ENCODE data around the gene TMEM214.
"Not testable (repeated sequence)": the region's sequence is repeated elsewhere in the genome, so short reads cannot be mapped to it uniquely, and the experiment has no call there.

Gene TMEM214

DNA sequence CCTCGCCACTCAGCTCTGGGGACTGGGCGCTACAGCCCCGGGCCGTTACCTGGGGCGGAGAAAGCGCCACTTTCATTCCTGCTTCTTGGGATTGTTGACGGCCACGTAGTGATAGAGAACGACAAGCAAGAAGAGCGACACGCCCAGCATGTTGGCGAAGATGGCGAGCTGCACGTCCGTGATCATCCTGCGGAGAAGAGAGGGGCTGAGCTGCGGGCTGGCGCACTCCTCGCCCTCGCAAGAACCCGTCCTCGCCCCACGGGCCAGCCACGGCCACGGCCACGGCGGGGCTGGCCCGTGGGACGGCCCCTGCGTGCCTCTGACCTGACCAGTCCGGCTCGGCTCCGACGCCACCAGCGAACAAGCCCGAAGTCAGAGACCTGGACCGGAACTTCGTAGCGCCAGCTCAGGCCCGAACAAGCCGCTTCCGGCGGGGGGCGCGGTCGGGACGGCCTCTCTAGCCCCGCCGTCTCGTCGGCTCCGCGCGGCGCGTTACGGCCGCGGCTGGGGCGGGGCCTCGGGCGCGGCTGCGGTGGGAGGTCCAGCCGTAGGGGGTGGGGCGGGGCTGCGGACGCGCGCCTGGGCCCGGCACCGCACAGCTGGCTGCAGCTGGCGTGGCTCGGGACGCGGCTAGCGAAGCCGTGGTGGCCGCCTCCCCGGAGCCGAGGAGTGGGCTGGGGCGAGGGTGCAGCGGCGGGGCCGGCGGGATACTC, 38.7 kb downstream of the TMEM214 start, which contains the start of gene OST4:
TSS of gene OST4 (minus strand) at position 378 of the 713 bp plus-strand sequence.
- peak; percentile 95 to 96 for ATAC-seq

DNA sequence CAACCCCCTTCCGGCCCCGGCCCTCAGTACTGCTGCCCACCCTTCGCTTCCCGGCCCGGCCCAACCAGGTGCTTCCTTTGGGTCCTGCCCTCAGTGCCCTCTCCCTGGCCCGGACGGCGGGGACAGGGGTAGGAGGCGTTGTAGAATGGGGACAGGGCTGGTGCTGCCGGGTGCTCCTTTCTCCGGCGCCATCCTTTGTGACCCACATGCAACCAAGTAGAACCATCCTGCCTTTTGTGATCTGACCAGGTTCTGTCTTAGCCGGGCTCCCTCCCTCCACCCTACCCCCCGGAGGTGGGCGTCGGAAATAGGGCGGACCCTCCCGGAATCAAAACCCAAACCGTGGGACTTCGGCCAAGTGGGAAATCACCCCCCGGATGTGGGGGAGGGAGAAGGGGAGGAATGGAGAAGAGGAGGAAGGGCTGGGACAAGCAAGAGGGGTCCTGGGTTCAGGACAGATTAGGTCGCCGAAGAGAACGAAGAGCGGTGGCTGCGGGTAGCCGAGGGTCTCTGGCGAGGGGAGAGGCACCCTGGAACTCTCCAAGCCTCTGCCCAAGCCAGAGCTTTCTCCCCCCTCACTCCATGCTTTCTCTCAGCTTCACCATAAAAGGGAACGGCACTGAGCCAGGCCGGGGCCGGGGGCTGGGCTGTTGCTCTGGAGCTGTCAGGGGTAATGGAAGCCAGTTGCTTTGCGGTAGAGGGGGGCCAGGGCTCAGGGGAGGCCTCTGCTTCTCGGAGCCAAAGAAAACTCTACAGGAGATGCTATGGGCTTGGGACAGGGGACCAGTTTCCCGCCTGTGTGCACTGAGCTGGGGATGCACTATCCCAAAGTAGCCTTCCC, 39.4 kb downstream of the TMEM214 start:
- ATAC-seq, result no peak

DNA sequence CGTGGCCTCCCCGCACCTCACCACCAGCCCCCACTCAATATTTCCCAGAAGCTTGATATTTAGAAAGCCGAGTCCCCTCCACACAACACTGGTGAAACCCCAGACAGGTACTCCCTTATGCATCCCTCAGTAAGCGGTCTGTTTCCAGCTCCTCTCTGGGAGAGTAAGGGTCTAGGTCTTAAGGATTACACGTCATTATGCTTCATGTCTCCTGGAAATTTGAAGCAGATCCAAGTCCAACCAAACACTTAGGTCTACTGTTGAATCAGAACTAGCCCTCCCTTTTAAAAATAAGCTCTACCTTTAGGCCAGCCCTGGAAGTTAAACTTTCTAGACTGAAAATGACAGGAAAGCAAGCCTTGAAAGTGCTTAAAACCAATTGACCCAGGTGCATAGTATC, 40.2 kb downstream of the TMEM214 start:
- no peak for ATAC-seq

DNA sequence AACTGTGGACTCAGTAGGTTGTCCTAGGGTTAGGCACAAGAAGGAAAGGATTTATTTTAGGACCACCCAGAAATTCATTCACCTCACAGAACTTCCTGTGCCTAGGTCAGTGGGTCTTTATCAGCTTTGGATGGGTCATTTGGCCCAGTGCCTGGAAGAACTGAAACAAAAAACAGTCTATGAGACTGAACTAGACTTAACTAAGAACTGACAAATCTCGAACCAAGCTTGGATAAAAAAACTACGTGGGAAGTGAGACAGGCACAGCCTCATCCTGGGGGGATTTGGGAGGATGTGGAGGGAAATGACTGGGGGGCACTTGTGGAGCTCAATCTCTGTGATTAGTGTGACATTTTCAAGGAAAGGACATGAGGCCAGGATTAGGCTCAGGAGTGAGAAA, 41.0 kb downstream of the TMEM214 start:
- no peak for ATAC-seq

DNA sequence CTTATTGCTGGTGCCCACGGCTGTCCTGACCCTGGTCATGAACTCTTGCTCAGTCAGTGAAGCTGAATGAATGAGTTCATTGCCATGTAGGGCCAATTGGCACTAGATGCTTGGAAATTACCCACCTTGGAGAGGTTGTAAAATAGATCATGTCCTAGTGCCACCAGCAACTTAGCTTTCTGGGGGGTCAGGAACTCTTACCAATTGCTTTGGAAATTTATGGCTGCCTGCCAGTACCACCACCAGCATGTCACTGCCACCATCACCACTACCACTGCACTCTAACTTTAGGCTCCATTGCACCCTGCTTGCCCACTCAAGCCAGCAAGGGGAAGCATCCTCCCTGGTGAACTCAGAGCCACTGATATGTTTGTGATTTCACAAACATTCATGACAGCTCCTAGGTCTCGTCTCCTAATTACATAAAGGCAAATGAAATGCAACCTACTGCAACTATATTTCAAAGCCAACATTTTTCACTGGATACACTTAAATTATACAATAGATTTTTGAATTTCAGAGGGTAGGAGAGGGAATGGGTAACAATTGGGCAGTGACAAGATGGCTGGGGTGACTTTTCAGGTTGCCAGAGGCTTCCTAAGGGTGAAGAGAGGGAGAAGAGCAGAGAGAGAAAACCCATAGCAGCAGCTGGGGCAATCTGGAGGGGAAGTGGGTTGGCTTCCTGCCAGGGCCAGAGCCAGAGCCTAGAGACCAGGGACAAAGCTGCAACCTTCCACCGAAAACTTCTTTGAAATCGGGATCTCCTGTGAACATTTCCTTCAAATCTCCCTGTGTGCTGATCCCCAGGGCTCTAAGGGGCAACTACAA, 42.2 kb downstream of the TMEM214 start:
- ATAC-seq, result no peak

DNA sequence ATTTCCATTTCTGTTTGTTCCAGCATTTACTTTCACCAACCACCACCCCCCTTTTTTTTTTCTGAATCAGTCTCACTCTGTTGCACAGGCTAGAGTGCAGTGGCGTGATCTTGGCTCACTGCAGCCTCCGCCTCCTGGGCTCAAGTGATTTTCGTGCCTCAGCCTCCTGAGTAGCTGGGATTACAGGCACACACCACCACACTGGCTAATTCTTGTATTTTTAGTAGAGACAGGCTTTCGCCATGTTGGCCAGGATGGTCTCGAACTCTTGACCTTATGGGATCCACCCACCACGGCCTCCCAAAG, 42.8 kb downstream of the TMEM214 start:
- ATAC-seq, result not testable (repeated sequence)

DNA sequence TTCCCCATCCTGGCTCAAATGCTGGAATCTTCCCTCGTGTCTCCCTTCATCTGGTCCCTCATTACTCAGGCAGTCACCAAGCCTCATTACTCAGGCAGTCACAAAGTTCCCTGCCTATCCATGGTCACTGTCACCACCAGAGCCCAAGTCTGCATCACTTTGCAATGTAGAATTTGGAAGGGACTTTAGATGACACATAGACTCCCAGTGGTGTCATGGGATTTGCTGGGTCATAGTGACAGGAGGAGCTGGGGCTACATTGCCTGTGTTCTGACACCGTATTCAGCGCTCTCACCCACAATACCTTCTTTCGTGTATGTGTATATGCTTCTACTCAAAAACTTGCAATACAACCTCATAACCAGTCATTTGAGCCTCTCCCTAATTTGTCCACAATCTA, 43.6 kb downstream of the TMEM214 start:
- ATAC-seq, result no peak

DNA sequence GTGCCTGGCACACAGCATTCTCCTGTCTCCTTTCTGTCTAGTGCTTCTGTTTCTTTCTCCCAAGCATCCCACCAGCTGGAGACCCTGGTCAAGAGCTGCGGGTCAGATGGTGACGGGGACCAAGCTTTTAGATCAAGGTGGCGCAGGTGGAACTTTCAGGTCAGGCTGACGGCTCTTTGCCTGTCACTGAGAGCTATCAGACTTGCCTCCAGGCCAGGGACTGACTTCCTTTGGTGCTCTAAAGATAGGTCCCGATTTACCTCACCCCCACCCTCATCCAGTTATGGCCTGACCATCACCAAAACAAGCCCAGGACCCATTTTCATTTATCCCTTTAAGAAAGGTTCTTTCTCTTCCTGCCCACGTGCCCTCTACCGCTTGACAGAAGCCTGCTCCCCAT, 44.5 kb downstream of the TMEM214 start:
- no peak for ATAC-seq

DNA sequence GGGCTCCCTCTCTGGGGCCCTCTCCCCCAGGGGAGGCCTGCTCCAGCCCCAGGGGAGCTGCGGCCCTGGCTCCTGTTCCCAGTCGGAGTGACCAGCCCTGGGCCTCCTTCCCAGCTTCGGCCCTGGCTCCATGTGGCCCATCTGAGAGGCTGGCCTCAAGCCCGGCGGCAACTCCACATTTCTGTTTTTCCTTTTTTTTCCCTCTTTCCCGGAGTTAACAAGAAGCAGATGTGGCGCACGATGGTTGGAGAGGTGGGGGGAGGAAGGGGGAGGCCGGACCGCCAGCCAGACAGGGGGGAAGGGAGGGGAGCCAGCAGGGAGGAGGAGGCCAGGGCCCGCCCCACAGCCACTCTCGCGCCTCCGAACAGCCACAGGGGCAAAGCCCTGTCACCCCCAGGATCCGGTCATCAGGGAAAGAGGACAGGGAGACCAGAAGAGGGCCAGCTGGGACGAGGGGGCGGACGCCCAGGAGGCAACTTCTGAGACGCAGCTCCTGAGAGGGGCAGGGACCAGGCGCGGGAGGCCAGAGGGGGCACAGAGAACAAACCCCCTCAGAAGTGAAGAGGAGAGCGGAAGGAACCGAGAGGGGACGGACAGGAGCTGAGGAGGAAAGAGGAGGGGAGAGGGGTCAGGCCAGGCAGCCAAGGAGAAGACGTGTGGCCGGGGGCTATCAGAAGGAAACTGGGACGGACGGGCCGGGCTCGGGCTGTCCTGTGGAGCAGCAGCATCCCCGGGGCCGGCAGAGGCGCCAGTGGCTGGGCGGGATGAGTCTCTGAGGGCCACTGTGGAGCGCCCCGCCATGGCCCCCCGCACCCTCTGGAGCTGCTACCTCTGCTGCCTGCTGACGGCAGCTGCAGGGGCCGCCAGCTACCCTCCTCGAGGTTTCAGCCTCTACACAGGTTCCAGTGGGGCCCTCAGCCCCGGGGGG, 45.8 kb downstream of the TMEM214 start, which contains the start of gene EMILIN1:
TSS of gene EMILIN1 (plus strand) at position 349 of the 928 bp plus-strand sequence. CDS start at position 800, 451 bp downstream.
- ATAC-seq, result no peak

DNA sequence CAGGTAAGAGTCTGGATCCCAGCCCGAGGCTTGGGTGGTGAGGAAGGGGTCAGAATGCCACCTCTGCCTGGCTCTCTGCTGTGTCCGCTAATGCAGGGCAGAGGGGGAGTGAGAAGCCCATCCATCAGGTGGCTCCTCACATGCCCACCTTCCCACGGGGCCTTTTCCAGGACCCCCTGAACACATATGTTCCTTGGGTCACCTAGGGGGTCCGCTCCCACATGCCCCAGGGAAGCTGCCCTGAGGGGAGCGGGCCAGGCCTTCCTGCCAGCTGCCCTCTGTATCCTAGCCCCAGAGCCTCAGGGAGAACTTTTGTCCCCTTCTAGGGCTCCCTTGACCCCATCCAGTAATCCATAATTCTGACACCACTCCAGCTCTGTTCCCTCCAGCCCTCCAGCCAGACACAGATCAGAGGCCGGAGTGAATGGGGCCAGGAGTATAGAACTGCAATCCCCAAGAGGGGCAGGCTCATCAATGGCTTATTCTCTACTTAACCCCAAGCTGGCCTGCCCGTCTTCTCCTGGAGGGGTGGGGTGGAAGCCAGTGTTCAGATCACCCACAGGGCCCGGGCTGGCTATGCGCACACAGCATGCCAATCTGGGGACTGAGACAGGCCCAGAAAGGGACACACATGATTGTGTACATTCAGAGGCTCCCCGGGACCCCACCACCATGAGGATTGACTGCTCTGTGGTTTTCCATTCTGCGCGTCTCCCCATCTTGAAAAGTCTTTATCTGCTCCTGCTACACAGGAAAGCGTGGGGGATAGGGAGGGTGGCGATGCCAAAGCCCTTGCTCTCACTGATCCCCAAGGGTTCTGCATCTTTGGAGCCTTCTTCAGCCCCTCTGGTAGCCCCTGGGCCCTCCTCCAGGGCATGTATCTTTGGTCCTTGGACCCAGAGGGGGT, 46.7 kb downstream of the TMEM214 start:
- no peak for ATAC-seq

DNA sequence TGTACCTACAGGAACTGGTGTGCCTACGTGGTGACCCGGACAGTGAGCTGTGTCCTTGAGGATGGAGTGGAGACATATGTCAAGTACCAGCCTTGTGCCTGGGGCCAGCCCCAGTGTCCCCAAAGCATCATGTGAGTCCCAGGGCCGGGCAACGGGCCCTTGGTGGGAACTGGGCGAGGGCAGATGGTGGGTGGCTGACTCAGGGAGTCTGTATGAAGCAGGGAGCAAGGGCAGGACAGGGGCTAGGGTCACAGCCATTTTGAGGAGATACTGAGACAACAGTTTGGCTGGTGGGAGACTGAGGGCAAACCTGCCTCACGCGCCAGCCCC, 47.3 kb downstream of the TMEM214 start:
- no peak for ATAC-seq

DNA sequence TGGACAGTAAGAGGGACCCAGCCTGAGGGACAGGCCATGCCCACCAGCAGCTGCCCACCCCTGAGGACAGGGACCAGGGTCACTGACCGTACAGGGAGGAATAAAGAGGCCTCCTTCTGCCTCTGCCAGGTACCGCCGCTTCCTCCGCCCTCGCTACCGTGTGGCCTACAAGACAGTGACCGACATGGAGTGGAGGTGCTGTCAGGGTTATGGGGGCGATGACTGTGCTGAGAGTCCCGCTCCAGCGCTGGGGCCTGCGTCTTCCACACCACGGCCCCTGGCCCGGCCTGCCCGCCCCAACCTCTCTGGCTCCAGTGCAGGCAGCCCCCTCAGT, 47.8 kb downstream of the TMEM214 start:
- no peak for ATAC-seq

DNA sequence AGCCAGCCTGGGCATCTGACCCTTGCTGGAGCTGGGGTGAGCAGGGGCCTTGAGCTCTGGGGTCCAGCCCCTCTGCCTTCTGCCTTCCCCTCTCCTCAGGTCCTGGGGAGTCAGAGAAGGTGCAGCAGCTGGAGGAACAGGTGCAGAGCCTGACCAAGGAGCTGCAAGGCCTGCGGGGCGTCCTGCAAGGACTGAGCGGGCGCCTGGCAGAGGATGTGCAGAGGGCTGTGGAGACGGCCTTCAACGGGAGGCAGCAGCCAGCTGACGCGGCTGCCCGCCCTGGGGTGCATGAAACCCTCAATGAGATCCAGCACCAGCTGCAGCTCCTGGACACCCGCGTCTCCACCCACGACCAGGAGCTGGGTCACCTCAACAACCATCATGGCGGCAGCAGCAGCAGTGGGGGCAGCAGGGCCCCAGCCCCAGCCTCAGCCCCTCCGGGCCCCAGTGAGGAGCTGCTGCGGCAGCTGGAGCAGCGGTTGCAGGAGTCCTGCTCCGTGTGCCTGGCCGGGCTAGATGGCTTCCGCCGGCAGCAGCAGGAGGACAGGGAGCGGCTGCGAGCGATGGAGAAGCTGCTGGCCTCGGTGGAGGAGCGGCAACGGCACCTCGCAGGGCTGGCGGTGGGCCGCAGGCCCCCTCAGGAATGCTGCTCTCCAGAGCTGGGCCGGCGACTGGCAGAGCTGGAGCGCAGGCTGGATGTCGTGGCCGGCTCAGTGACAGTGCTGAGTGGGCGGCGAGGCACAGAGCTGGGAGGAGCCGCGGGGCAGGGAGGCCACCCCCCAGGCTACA, 49.4 kb downstream of the TMEM214 start:
- ATAC-seq, result no peak

DNA sequence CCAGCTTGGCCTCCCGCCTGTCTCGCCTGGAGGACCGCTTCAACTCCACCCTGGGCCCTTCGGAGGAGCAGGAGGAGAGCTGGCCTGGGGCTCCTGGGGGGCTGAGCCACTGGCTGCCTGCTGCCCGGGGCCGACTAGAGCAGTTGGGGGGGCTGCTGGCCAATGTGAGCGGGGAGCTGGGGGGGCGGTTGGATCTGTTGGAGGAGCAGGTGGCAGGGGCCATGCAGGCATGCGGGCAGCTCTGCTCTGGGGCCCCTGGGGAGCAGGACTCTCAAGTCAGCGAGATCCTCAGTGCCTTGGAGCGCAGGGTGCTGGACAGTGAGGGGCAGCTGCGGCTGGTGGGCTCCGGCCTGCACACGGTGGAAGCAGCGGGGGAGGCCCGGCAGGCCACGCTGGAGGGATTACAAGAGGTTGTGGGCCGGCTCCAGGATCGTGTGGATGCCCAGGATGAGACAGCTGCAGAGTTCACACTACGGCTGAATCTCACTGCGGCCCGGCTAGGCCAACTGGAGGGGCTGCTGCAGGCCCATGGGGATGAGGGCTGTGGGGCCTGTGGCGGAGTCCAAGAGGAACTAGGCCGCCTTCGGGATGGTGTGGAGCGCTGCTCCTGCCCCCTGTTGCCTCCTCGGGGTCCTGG, 50.1 kb downstream of the TMEM214 start:
- ATAC-seq, result no peak

DNA sequence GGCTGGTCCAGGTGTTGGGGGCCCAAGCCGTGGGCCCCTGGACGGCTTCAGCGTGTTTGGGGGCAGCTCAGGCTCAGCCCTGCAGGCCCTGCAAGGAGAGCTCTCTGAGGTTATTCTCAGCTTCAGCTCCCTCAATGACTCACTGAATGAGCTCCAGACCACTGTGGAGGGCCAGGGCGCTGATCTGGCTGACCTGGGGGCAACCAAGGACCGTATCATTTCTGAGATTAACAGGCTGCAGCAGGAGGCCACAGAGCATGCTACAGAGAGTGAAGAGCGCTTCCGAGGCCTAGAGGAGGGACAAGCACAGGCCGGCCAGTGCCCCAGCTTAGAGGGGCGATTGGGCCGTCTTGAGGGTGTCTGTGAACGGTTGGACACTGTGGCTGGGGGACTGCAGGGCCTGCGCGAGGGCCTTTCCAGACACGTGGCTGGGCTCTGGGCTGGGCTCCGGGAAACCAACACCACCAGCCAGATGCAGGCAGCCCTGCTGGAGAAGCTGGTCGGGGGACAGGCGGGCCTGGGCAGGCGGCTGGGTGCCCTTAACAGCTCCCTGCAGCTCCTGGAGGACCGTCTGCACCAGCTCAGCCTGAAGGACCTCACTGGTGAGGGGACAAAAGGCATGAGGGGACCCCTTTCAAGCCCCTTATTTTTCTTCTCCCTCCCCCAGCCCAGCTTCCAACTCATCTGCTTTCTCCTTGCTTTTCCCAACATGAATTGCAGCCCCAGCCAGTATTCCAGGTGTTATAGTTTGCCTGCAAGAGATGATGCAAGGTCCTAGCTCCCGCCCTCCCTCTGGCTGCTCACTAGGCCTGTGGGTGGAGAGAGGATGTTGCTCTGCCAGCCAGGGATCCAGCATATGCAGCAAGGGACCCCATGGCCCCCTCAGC, 50.9 kb downstream of the TMEM214 start:
- no peak for ATAC-seq

DNA sequence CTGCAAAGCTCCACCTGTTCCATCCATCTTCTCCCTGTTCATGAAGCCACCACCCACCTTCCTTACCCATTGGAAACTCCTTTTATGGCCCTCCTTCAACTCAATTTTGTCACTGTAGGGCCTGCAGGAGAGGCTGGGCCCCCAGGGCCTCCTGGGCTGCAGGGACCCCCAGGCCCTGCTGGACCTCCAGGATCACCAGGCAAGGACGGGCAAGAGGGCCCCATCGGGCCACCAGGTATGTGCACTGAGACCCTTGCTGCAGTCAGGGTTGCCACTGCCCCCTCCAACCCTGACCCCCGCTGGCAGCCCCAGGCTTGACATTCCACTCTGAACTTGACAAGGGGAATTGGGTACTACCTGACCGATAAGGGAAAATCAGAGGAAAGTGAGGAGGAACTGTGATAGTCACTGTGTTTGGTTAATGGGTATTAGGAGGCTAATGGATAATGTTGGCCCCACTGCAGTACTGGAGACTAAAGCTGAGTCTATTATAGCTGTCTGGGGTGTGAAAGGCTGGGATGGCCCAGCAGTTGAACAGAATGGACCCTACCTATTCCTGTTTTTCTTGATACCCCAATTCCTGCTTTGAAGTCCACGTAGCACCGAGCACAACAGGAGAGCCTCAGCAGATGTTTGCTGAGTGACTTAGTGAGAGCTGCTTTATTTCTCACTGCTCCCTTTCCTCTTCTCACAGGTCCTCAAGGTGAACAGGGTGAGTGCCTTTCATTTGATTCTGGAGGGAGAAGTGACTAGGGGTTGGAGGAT, 51.7 kb downstream of the TMEM214 start:
- ATAC-seq, result no peak

DNA sequence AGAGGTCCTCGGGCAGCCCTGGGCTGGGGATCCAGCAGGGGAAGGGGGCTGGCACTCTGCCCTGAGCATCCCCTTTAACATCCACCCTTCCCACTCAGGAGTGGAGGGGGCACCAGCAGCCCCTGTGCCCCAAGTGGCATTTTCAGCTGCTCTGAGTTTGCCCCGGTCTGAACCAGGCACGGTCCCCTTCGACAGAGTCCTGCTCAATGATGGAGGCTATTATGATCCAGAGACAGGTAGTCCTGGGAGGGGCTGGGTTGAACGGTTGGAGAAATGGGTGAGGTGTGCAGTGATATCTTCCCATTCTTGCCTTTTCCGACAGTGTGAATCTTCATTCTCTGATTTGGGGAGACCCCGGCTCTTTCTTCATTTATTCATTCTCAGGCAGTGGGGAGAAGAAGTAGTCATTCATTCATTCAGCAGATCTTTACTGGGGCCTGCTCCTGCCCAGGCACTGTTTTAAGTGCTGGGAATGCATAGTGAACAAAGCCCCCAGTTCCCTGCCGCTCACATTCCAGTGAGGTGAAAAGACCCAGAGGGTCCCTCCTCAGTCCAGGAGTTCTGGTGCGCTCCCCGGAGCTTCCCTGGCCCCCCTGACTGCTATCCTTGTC, 52.4 kb downstream of the TMEM214 start:
- ATAC-seq, result no peak

DNA sequence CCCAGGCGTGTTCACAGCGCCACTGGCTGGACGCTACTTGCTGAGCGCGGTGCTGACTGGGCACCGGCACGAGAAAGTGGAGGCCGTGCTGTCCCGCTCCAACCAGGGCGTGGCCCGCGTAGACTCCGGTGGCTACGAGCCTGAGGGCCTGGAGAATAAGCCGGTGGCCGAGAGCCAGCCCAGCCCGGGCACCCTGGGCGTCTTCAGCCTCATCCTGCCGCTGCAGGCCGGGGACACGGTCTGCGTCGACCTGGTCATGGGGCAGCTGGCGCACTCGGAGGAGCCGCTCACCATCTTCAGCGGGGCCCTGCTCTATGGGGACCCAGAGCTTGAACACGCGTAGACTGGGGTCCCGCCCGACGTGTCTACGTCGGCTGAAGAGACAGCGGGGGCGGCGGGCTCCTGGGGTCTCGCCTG, 52.9 kb downstream of the TMEM214 start:
- peak in 1 of 2 donors; percentile 1 for ATAC-seq
